Neural progenitor cell (in vitro differentiated cells): ENCODE data around the gene CT83.

Source experiments
- EZH2 ChIP-seq: fragments of 200-600 bp; sonication (generic); IDR thresholded peaks from 2 replicates; pipeline ENCODE4 v1.6.1; 2017; ENCODE audit warnings: antibody characterized with exemption, mild to moderate bottlenecking, moderate library complexity
- EZH2phosphoT487 ChIP-seq: fragments of 200-600 bp; sonication (generic); IDR thresholded peaks from 2 replicates; pipeline ENCODE4 v1.6.1; 2017; ENCODE audit warnings: antibody characterized with exemption
- TF ChIP-seq, protein P1 (sequence below): fragments of 200-600 bp; sonication (generic); IDR thresholded peaks from 2 replicates; pipeline ENCODE4 v1.5.1; 2017; ENCODE audit warnings: antibody characterized with exemption, mild to moderate bottlenecking

DNA sequence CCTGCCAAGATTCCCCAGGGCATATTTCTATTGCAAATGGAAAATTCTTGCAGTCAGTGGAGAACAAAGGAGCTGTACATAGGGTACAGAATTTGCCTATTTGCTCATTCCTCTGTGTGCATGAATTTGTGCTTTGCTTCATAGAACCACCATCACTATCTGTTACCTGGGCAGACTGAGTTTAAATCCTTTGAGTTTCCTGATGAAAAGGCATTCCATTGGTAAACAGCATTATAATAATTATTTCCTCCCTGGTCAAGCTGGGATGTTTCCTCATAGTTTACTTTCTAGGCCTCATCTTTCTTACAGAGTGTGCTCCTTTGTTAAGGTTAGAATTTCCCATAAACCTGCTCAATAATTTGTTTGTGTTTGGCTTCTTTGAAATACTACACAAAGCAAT, 27.2 kb downstream of the CT83 start:
- TF ChIP-seq EZH2 (no peak), EZH2phosphoT487 (no peak)
- TF ChIP-seq, protein P1, sequence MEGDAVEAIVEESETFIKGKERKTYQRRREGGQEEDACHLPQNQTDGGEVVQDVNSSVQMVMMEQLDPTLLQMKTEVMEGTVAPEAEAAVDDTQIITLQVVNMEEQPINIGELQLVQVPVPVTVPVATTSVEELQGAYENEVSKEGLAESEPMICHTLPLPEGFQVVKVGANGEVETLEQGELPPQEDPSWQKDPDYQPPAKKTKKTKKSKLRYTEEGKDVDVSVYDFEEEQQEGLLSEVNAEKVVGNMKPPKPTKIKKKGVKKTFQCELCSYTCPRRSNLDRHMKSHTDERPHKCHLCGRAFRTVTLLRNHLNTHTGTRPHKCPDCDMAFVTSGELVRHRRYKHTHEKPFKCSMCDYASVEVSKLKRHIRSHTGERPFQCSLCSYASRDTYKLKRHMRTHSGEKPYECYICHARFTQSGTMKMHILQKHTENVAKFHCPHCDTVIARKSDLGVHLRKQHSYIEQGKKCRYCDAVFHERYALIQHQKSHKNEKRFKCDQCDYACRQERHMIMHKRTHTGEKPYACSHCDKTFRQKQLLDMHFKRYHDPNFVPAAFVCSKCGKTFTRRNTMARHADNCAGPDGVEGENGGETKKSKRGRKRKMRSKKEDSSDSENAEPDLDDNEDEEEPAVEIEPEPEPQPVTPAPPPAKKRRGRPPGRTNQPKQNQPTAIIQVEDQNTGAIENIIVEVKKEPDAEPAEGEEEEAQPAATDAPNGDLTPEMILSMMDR, result no peak
